HG02623 (cell line): ENCODE data around the gene PRKAB2.
"Not testable (repeated sequence)": the region's sequence is repeated elsewhere in the genome, so short reads cannot be mapped to it uniquely, and the experiment has no call there.

Experiments
- ATAC-seq: cut with Tn5 transposase; IDR thresholded peaks from one replicate; pipeline ENCODE4 v1.9.1; 2021; ENCODE audit warnings: moderate library complexity; ENCODE audit not compliant: unreplicated experiment

PRKAB2 gene

GRCh38 chr1:147177611-147178380, 5.5 kb upstream of the PRKAB2 start:
- no peak for ATAC-seq

- ATAC-seq: no peak
Observed at GRCh38 chr1:147171399-147172167, 687 bp downstream of the PRKAB2 start.

GRCh38 chr1:147169840-147170674, 2.2 kb downstream of the PRKAB2 start:
- ATAC-seq: no peak

GRCh38 chr1:147169171-147169570, 3.1 kb downstream of the PRKAB2 start:
- no peak for ATAC-seq

GRCh38 chr1:147168626-147169058, 3.6 kb downstream of the PRKAB2 start:
- no peak for ATAC-seq

- no peak for ATAC-seq
Observed at GRCh38 chr1:147167365-147167764, 4.9 kb downstream of the PRKAB2 start.

GRCh38 chr1:147163019-147163418, 9.3 kb downstream of the PRKAB2 start:
- ATAC-seq: no peak

- no peak for ATAC-seq
Observed at GRCh38 chr1:147162093-147162492, 10.2 kb downstream of the PRKAB2 start.

- not testable (repeated sequence) for ATAC-seq
Observed at GRCh38 chr1:147157116-147157515, 15.2 kb downstream of the PRKAB2 start.

GRCh38 chr1:147156642-147157041, 15.6 kb downstream of the PRKAB2 start:
- ATAC-seq: no peak

- no peak for ATAC-seq
Observed at GRCh38 chr1:147152772-147153171, 19.5 kb downstream of the PRKAB2 start.

- ATAC-seq: no peak
Observed at GRCh38 chr1:147151244-147151643, 21.0 kb downstream of the PRKAB2 start.

GRCh38 chr1:147142886-147143285, 29.4 kb downstream of the PRKAB2 start:
- no peak for ATAC-seq

- not testable (repeated sequence) for ATAC-seq
Observed at GRCh38 chr1:147130721-147131120, 41.5 kb downstream of the PRKAB2 start.

GRCh38 chr1:147129116-147129873, 43.0 kb downstream of the PRKAB2 start:
- ATAC-seq: no peak

- no peak for ATAC-seq
Observed at GRCh38 chr1:147124266-147124665, 48.0 kb downstream of the PRKAB2 start.

- no peak for ATAC-seq
Observed at GRCh38 chr1:147117109-147117508, 55.2 kb downstream of the PRKAB2 start.

GRCh38 chr1:147115496-147115895, 56.8 kb downstream of the PRKAB2 start:
- ATAC-seq: no peak

- ATAC-seq: not testable (repeated sequence)
Observed at GRCh38 chr1:147115079-147115478, 57.2 kb downstream of the PRKAB2 start.

- not testable (repeated sequence) for ATAC-seq
Observed at GRCh38 chr1:147114353-147114752, 57.9 kb downstream of the PRKAB2 start.
